ENCODE results near the gene PLD4. TPM values are rescaled to one million over a fixed set of nuclear protein-coding genes. Genes with fewer than 3 reads are reported as not detected.
"Not testable (repeated sequence)": the region's sequence is repeated elsewhere in the genome, so short reads cannot be mapped to it uniquely, and the experiment has no call there.

Gene PLD4
- total RNA-seq, 1 donor from 2014 or later: not detected

- no peak for DNase-seq (ENCODE audit: low spot score in 2 of 2)
- Histone ChIP-seq H3K9me3 (no peaks in the 10 kb centered on the region), H3K36me3 (peaks cover 3 to 9% of the 10 kb centered on the region in 2 donors)
Measured at GRCh38 chr14:104938960-104939359, 14.3 kb downstream of the PLD4 start.

DNA sequence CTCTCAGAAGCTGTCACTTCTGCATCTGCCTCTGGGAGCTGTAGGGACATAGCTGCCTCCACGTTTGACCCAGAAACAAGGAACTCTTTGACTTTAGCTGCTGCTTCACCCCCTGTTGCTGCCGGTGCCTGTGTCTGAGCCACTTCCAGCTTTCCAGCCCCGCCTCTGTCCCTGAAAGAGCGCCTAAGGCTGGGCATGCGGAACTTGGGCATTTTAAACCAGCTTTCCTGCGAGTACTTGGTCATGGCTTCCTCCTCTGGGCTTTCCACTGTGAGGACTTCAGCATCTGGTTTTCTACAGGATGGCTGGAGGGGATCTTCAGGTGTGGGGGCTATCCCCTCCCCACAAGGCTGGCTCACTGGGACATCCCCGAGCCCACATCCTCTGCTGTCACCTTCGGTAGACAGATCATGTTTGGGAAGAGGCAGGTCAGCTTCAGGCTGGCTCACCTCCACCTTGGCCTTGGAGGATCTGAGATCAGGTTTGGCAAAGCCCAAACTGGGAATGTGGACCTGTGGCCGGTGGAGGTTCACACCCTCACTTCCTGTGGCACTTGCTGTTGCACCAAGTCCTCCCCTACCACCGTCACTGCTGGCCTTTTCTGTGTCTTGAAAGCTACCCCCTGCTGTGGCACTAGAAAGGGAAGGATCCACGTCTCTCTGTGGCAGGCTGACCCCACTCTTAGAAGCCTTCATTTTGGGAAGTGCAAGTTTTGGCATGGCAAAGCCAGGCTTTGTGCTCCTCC is 15.2 kb downstream of the PLD4 start:
- Histone ChIP-seq H3K9me3 (no peaks in the 10 kb centered on the region), H3K27ac (no peak overlapping the region), H3K4me3 (no peak overlapping the region), H3K27me3 (no peaks in the 10 kb centered on the region), H3K4me1 (no peaks in the 10 kb centered on the region), H3K36me3 (peaks cover 3 to 9% of the 10 kb centered on the region in 2 donors)
- intact Hi-C loops (cut with DNase I): no loop called here
- no peak for DNase-seq (ENCODE audit: low spot score in 2 of 2)
- TF ChIP-seq CTCF (IDR thresholded peaks at IDR 0.05): no peak

More at GRCh38 chr14:104938960-104939359, 14.3 kb downstream of the PLD4 start:
- Histone ChIP-seq H3K27ac (no peak overlapping the region), H3K4me1 (peaks cover 0 to 1% of the 10 kb centered on the region in 2 donors), H3K27me3 (no peaks in the 10 kb centered on the region), H3K4me3 (no peak overlapping the region)
- intact Hi-C loops (cut with DNase I): no loop called here
- no peak for TF ChIP-seq CTCF (IDR thresholded peaks at IDR 0.05)

- TF ChIP-seq CTCF (IDR thresholded peaks at IDR 0.05): no peak
- no peaks in the 10 kb centered on the region for H3K4me1 ChIP-seq
- no peak for DNase-seq (ENCODE audit: low spot score in 2 of 2)
- intact Hi-C loops (cut with DNase I): no loop called here
- H3K9me3 ChIP-seq: no peaks in the 10 kb centered on the region
- H3K4me3 ChIP-seq: no peak overlapping the region
- H3K27me3 ChIP-seq: no peaks in the 10 kb centered on the region
- no peak overlapping the region for H3K27ac ChIP-seq
- peaks cover 3 to 9% of the 10 kb centered on the region in 2 donors for H3K36me3 ChIP-seq
Measured at GRCh38 chr14:104940526-104941150, 16.0 kb downstream of the PLD4 start.

DNA sequence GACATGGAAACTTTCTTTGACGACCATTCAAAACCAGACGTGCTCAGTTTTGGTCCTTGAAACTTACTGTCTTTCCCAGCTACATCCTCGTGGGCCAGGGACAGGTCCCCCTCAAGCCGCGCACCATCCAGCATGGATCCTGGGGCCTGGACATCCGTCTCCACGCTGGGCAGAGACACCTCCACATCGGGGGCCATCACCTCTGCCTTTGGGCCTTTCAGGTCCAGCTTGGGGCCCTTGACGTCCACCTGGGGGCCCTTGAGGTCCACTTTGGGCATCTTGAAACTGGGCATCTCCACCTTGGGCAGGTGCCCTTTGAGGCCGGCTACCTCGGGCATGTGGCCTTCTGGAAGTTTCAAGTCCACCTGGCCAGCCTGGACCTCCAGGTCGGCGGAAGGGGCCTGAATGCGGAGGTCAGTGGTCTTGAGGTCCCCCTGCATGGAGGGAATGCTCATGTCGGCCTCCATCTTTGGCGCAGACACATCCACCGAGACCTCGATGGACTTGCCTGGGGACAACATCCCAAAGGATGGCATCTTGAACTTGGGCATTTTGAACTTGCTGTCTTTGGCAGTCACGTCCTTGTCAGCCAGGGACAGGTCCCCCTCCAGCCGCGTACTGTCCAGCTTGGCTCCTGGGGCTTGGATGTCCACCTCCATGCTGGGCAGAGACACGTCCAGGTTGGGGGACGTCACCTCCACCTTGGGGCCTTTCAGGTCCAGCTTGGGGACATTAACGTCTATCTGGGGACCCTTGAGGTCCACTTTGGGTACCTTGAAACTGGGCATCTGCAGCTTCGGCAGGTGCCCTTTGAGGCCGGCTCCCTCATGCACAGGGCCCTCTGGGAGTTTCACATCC is 17.1 kb downstream of the PLD4 start:
- peaks cover 3 to 14% of the 10 kb centered on the region in 2 donors for H3K36me3 ChIP-seq
- TF ChIP-seq CTCF (IDR thresholded peaks at IDR 0.05): no peak
- no peak for DNase-seq (ENCODE audit: low spot score in 2 of 2)
- intact Hi-C loops (cut with DNase I): no loop called here
- H3K27ac ChIP-seq: no peak overlapping the region
- no peak overlapping the region for H3K4me3 ChIP-seq
- H3K9me3 ChIP-seq: no peaks in the 10 kb centered on the region
- H3K27me3 ChIP-seq: no peaks in the 10 kb centered on the region
- H3K4me1 ChIP-seq: no peaks in the 10 kb centered on the region

GRCh38 chr14:104942586-104942985 is 17.9 kb downstream of the PLD4 start:
- intact Hi-C loops (cut with DNase I): no loop called here
- Histone ChIP-seq H3K4me1 (no peaks in the 10 kb centered on the region), H3K27ac (no peak overlapping the region), H3K27me3 (no peaks in the 10 kb centered on the region), H3K9me3 (no peaks in the 10 kb centered on the region), H3K4me3 (no peak overlapping the region), H3K36me3 (peaks cover 3 to 14% of the 10 kb centered on the region in 2 donors)
- DNase-seq (ENCODE audit: low spot score in 2 of 2): no peak
- TF ChIP-seq CTCF (IDR thresholded peaks at IDR 0.05): no peak

DNA sequence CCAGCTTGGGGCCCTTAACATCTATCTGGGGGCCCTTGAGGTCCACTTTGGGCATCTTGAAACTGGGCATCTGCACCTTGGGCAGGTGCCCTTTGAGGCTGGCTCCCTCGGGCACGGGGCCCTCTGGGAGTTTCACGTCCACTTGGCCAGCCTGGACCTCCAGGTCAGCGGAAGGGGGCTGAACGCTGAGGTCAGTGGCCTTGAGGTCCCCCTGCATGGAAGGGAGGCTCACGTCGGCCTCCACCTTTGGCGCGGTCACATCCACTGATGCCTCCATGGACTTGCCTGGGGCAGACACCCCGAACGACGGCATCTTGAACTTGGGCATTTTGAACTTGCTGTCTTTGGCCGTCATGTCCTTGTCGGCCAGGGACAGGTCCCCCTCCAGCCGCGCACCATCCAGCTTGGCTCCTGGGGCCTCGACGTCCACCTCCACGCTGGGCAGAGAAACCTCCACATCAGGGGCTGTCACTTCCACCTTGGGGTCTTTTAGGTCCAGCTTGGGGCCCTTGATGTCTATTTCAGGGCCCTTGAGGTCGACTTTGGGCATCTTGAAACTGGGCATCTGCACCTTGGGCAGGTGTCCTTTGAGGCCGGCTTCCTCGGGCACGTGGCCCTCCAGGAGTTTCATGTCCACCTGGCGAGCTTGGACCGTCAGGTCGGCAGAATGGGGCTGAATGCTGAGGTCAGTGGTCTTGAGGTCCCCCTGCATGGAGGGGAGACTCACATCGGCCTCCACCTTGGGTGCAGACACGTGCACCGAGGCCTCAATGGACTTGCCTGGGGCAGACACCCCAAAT is 18.7 kb downstream of the PLD4 start:
- intact Hi-C loops (cut with DNase I); H3K27ac ChIP-seq; H3K27me3 ChIP-seq; H3K4me3 ChIP-seq; H3K9me3 ChIP-seq; DNase-seq (ENCODE audit: low spot score in 2 of 2); H3K4me1 ChIP-seq: not testable (repeated sequence)
- peaks cover 3 to 14% of the 10 kb centered on the region in 2 donors for H3K36me3 ChIP-seq

- H3K36me3 ChIP-seq: peaks cover 3 to 14% of the 10 kb centered on the region in 2 donors
- H3K27me3 ChIP-seq; H3K27ac ChIP-seq; H3K9me3 ChIP-seq; DNase-seq (ENCODE audit: low spot score in 2 of 2); H3K4me1 ChIP-seq; intact Hi-C loops (cut with DNase I); H3K4me3 ChIP-seq: not testable (repeated sequence)
Measured at GRCh38 chr14:104944016-104944308, 19.3 kb downstream of the PLD4 start.

Data from ascending aorta (tissue), 2 donors.